Lower leg skin (tissue), 4 donors: Measurements from ENCODE around the gene C1QC. TPM values are rescaled to one million over a fixed set of nuclear protein-coding genes. Genes with fewer than 3 reads are reported as not detected.

Experiments
- DNase-seq, 2 donors: peaks; one replicate each; pipeline ENCODE4 v3.0.0-alpha.2; 2019; ENCODE audit warnings: low spot score in 2 of 2
- H3K4me3 ChIP-seq: fragments of 200-600 bp; sonication (generic); 2 replicates; pipeline ENCODE4 v1.5.1; 2017; ENCODE audit warnings: mild to moderate bottlenecking, low read depth; ENCODE audit not compliant: poor library complexity, severe bottlenecking
- POLR2A ChIP-seq, 2 donors: fragments of 450-650 bp; IDR thresholded peaks; one replicate each; pipeline ENCODE4 v1.6.1; 2016 to 2017; ENCODE audit warnings: antibody characterized with exemption in 2 of 2, mild to moderate bottlenecking in 1 of 2, moderate library complexity in 1 of 2
- WGBS, 2 donors: methylation state at CpG; one replicate each; pipeline ENCODE4 v1.1.5; 2018; 5-methylcytosine and 5-hydroxymethylcytosine counted together
- intact Hi-C: fragments of 100-400 bp; cut with DNase I; formaldehyde crosslinking; loops from one replicate; pipeline ENCODE4 v1.15.0; 2023; ENCODE audit warnings: low total_unique reads
- total RNA-seq, 4 donors: library from RNA; depleted of rRNA; stranded (reverse); fragments of >200 nt; gene quantifications; one replicate each; pipeline ENCODE4 v1.1.0, GENCODE V29; 2016
- TF ChIP-seq, protein P1 (sequence below), 3 donors: fragments of 450-650 bp; IDR thresholded peaks; one replicate each; pipeline ENCODE4 v1.5.1; 2016; ENCODE audit warnings: antibody characterized with exemption in 3 of 3, mild to moderate bottlenecking in 3 of 3, moderate library complexity in 2 of 3

Gene C1QC
- total RNA-seq, 4 donors from 2014 or later = 12.9 to 63.0 (median 32.7) TPM

DNA sequence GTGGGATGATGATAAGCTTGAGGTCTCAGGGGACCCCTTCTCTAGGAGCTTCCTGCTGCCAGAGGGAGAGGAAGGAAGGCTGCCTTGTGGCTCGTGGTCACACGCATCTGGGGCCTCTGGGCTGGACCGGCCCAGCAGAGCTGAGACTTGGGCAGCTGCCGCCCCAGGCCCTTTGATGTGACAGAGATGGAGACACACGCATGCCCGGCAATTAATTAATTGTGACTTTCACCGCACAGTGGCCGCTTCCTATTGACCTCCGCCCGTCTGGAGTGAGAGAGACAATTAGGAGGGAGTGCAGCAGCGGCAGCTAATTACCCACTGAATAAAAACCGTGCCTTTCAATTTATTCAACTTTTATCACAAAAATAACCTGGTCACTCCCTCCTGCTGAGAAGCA lies 23.6 kb upstream of the C1QC start:
- intact Hi-C loops = no loop called here
- 44 to 47% methylated on average over 12 of the region's 12 CpGs for WGBS, 2 donors

GRCh38 chr1:22621761-22622160 lies 21.7 kb upstream of the C1QC start:
- DNase-seq = no peak
- intact Hi-C loops = no loop called here
- WGBS, 2 donors = 37 to 43% methylated on average over 4 of the region's 4 CpGs
- no peak for TF ChIP-seq POLR2A (IDR thresholded peaks at IDR 0.05)
- TF ChIP-seq, protein P1, sequence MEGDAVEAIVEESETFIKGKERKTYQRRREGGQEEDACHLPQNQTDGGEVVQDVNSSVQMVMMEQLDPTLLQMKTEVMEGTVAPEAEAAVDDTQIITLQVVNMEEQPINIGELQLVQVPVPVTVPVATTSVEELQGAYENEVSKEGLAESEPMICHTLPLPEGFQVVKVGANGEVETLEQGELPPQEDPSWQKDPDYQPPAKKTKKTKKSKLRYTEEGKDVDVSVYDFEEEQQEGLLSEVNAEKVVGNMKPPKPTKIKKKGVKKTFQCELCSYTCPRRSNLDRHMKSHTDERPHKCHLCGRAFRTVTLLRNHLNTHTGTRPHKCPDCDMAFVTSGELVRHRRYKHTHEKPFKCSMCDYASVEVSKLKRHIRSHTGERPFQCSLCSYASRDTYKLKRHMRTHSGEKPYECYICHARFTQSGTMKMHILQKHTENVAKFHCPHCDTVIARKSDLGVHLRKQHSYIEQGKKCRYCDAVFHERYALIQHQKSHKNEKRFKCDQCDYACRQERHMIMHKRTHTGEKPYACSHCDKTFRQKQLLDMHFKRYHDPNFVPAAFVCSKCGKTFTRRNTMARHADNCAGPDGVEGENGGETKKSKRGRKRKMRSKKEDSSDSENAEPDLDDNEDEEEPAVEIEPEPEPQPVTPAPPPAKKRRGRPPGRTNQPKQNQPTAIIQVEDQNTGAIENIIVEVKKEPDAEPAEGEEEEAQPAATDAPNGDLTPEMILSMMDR (IDR thresholded peaks at IDR 0.05) = no peak
- no peak overlapping the region for H3K4me3 ChIP-seq

More for the DNA sequence above, 23.6 kb upstream of the C1QC start:
- H3K4me3 ChIP-seq = no peak overlapping the region
- TF ChIP-seq, protein P1 (IDR thresholded peaks at IDR 0.05) = no peak
- no peak for TF ChIP-seq POLR2A (IDR thresholded peaks at IDR 0.05)
- DNase-seq = no peak

- TF ChIP-seq, protein P1 (IDR thresholded peaks at IDR 0.05) = no peak
- no peak for TF ChIP-seq POLR2A (IDR thresholded peaks at IDR 0.05)
- WGBS, 2 donors = 36 to 38% methylated on average over 9 of the region's 9 CpGs
- no peak for DNase-seq
- no peak overlapping the region for H3K4me3 ChIP-seq
- intact Hi-C loops = no loop called here
These were observed 18.0 kb upstream of the C1QC start for GRCh38 chr1:22625262-22625925.

DNA sequence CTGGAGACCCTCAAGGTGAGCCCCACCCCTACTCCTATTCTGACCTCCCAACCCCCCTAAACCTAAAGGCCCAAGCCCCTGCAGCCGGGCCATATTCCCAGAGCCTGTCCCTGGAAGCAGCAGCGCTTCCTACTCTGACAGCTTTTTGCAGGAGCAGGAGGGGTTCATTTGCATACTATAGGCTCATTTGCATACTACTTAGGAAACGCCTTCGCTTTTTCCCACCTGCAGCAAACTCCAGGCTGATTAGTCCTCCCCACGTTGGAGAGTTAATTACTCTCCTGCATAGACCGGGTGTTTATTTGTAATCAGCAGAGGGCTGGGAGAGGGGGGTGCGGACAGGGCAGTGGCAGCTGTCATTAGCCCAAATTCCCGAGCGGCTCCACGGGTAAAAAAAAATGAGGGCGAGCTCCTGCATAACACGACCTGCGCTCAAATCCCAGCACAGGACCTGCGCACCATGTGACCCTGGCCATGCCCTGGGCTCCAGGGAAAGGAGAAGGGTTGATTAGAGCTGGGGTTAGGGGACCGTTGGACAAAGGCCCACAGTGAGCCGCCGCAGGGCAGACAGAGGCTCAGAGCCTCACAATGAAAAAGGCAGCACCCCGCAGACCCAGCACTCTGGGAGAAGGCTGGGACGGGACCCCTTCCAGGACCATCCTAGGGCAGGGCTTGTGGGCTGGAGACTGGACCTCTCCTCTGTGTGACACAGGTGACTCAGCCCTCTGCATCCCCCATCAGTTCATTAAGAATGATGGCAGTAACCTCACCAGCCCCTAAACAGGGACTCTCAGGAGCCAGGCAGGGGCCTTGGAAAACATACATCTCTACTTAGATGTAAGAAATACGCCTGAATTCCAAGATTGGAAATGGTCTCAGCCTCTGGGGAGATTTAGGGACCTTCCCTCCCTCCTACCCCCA lies 16.9 kb upstream of the C1QC start:
- 17 to 23% methylated on average over 19 to 20 of the region's 20 CpGs for WGBS, 2 donors
- H3K4me3 ChIP-seq = no peak overlapping the region
- TF ChIP-seq, protein P1 (IDR thresholded peaks at IDR 0.05) = no peak
- TF ChIP-seq POLR2A (IDR thresholded peaks at IDR 0.05) = no peak
- no peak for DNase-seq
- intact Hi-C loops = no loop called here

DNA sequence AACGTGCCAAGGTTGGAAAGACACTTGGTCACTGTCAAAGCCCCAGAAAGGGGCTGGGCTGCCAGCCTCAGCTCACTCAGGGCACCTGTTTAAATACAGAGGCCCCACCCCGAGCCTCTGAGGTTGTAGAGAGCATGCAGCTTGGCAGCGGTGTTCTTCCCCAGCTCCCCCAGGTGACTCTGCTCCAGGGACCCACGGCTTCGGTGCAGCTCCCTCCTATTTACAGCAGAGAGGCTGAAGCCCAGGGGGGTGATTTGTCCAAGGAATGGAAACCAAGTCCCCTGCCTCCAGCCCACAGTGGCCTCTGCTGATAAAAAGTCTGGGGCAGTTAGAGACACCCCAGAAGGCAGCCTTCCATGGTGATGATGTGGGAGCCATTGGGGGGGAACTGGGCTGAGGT lies 16.1 kb upstream of the C1QC start:
- WGBS, 2 donors = 51 to 58% methylated on average over 5 of the region's 5 CpGs
- intact Hi-C loops = no loop called here
- DNase-seq = no peak

More for the DNA sequence above, 16.1 kb upstream of the C1QC start:
- H3K4me3 ChIP-seq = no peak overlapping the region
- TF ChIP-seq, protein P1 (IDR thresholded peaks at IDR 0.05) = no peak
- TF ChIP-seq POLR2A (IDR thresholded peaks at IDR 0.05) = no peak
